ENCODE data around the gene ATP5ME.

ATP5ME gene

DNA sequence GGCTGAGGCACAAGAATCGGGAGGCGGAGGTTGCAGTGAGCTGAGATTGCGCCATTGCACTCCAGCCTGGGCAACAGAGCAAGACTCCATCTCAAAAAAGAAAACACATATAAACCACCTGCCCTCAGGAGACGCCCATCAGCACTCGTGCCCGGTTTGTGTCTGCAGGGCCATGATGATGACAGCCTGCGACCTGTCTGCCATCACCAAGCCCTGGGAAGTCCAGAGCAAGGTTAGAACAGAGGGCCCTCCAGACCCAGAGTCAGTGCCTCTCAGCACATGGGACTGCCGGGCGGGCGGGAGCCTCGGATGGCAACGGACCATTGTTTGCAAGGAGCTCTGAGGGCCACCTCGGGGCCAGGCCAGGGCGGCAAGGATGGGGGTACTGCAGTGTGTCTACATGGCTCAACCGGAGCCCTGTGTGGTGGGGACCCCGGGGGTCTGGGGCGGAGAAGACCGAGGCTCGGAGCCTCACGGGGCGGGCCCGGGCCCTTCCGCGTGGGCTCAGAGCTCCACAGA lies 9.3 kb downstream of the ATP5ME start:
- no peaks in the 10 kb centered on the region for H3K9me3 ChIP-seq (ENCODE audit: control insufficient read depth, low read length)
- H3K4me2 ChIP-seq (ENCODE audit: low read length) = peak overlapping the region; percentile 70
- H2AFZ ChIP-seq = no peak overlapping the region
- no peaks in the 10 kb centered on the region for H3K27me3 ChIP-seq (ENCODE audit: control insufficient read depth, insufficient read depth, low read length)
- H3K9ac ChIP-seq = no peak overlapping the region
- no peaks in the 10 kb centered on the region for H3K79me2 ChIP-seq
- H3K4me1 ChIP-seq = no peaks in the 10 kb centered on the region
- peak overlapping the region; percentile 67 for H3K4me3 ChIP-seq (ENCODE audit: low read depth, low read length)
- H3K27ac ChIP-seq = no peak overlapping the region
- H3K36me3 ChIP-seq (ENCODE audit: control insufficient read depth, insufficient read depth, low read length) = no peaks in the 10 kb centered on the region
- TF ChIP-seq, protein P1, sequence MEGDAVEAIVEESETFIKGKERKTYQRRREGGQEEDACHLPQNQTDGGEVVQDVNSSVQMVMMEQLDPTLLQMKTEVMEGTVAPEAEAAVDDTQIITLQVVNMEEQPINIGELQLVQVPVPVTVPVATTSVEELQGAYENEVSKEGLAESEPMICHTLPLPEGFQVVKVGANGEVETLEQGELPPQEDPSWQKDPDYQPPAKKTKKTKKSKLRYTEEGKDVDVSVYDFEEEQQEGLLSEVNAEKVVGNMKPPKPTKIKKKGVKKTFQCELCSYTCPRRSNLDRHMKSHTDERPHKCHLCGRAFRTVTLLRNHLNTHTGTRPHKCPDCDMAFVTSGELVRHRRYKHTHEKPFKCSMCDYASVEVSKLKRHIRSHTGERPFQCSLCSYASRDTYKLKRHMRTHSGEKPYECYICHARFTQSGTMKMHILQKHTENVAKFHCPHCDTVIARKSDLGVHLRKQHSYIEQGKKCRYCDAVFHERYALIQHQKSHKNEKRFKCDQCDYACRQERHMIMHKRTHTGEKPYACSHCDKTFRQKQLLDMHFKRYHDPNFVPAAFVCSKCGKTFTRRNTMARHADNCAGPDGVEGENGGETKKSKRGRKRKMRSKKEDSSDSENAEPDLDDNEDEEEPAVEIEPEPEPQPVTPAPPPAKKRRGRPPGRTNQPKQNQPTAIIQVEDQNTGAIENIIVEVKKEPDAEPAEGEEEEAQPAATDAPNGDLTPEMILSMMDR (IDR thresholded peaks at IDR 0.05) = no peak

DNA sequence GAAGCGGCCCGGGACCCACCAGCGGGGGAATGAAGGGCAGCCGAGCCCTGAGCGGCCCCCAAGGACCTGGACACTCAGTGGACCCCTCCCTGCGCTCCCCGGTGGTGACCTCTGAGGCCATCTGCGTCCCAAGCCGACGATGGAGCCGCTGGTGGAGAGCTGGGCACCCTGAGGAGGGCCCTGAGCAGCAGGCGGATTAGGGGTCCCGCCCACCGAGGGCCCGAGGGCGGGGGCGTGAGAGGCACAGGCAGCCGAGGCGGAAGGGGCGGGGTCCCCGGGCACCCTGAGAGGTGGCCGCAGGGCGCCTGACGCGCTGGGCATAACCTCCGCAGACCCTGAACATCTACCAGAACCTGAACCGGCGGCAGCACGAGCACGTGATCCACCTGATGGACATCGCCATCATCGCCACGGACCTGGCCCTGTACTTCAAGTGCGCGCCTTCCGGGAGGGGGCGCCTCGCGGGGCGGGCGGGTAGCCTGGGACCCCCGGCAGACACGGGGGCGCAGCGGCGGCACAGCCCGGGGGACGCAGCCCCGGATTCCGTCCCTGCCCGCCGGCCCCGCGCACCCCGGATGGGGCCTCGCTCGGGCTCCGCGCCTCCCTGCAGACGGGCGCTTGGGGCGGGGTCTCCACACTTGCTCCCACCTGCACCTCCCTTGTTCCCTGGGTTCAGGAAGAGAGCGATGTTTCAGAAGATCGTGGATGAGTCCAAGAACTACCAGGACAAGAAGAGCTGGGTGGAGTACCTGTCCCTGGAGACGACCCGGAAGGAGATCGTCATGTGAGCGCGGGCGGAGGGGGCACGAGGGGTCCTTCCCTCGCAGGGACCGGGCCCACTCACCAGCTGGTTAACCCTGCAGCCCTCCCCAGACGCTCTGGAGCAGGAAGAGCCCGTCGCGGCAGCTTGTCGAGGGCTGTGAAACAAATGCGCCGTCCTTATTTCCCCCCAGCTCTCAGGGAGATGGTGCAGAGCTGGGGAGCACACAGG lies 10.3 kb downstream of the ATP5ME start:
- Histone ChIP-seq H3K79me2 (no peaks in the 10 kb centered on the region), H3K4me1 (no peaks in the 10 kb centered on the region), H3K4me2 (ENCODE audit: low read length) (peak overlapping the region; percentile 70), H3K4me3 (ENCODE audit: low read depth, low read length) (peak overlapping the region; percentile 67), H3K27me3 (ENCODE audit: control insufficient read depth, insufficient read depth, low read length) (no peaks in the 10 kb centered on the region), H3K36me3 (ENCODE audit: control insufficient read depth, insufficient read depth, low read length) (no peaks in the 10 kb centered on the region), H3K9me3 (ENCODE audit: control insufficient read depth, low read length) (no peaks in the 10 kb centered on the region), H3K27ac (no peak overlapping the region), H2AFZ (peak overlapping the region; percentile 72), H3K9ac (no peak overlapping the region)
- TF ChIP-seq, protein P1 (IDR thresholded peaks at IDR 0.05) = no peak

DNA sequence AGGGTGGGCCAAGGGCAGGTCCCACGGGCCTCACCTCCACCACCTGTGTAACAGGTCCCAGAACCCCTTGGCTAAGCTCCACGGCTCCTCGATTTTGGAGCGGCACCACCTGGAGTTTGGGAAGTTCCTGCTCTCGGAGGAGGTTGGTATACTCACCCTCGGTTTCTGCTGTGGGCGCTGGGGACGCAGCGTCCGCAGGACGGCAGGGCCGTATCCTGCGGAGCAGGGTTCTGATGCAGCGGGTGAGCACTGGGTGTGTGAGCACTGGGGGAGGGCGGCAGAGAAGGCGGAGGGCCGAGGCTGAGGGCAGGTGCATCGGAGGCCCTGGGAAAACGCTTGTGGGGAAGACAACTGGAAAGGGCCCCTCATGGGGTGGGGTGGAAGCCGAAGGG lies 11.0 kb downstream of the ATP5ME start:
- TF ChIP-seq, protein P1 (IDR thresholded peaks at IDR 0.05) = no peak
- no peaks in the 10 kb centered on the region for H3K79me2 ChIP-seq
- H3K27me3 ChIP-seq (ENCODE audit: control insufficient read depth, insufficient read depth, low read length) = no peaks in the 10 kb centered on the region
- H3K4me3 ChIP-seq (ENCODE audit: low read depth, low read length) = peak overlapping the region; percentile 67
- no peak overlapping the region for H3K27ac ChIP-seq
- no peaks in the 10 kb centered on the region for H3K36me3 ChIP-seq (ENCODE audit: control insufficient read depth, insufficient read depth, low read length)
- H2AFZ ChIP-seq = peak overlapping the region; percentile 72
- no peaks in the 10 kb centered on the region for H3K9me3 ChIP-seq (ENCODE audit: control insufficient read depth, low read length)
- H3K4me2 ChIP-seq (ENCODE audit: low read length) = peak overlapping the region; percentile 70
- no peaks in the 10 kb centered on the region for H3K4me1 ChIP-seq
- no peak overlapping the region for H3K9ac ChIP-seq

DNA sequence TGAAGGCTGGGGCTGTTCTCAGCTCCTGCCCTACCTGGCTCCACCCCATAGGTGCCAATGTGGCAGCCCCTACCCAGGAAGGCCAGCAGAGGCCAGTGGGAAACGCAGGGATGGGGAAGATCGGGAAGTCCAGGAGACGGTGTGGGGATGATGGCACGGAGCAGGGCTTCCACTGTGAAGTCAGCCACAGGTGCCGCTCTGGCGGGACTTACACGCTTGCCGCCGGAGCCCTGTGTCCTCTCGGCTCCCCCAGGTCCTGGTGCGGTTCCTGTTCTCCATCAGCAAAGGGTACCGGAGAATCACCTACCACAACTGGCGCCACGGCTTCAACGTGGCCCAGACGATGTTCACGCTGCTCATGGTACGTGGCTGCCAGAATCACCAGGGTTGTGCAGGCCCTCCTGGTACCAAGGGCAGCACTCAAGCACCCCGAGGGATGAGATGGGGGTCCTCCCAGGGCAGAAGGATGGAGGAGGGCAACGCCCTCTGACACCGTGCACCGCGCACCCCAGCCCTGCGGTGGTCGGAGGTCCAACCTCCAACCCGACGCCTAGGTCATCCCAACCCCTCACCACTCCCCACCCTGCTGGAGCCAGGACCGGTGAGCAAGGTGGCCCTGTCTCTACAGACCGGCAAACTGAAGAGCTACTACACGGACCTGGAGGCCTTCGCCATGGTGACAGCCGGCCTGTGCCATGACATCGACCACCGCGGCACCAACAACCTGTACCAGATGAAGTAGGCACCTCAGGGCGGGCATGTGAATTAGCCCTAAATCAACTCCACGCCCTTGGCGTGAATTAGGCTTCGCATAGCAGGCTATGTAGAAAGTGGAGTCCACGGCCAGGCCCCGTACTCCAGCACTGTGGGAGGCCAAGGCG lies 12.0 kb downstream of the ATP5ME start:
- Histone ChIP-seq H3K9ac (no peak overlapping the region), H3K4me1 (no peaks in the 10 kb centered on the region), H3K36me3 (ENCODE audit: control insufficient read depth, insufficient read depth, low read length) (no peaks in the 10 kb centered on the region), H3K79me2 (no peaks in the 10 kb centered on the region), H3K9me3 (ENCODE audit: control insufficient read depth, low read length) (no peaks in the 10 kb centered on the region), H3K4me3 (ENCODE audit: low read depth, low read length) (no peak overlapping the region), H2AFZ (no peak overlapping the region), H3K27me3 (ENCODE audit: control insufficient read depth, insufficient read depth, low read length) (no peaks in the 10 kb centered on the region), H3K4me2 (ENCODE audit: low read length) (no peak overlapping the region), H3K27ac (no peak overlapping the region)
- TF ChIP-seq, protein P1 (IDR thresholded peaks at IDR 0.05) = no peak

Measured in parathyroid adenoma (tissue), 2 donors.